ENCODE results near the gene SLC18B1.
"Not testable (repeated sequence)": the region's sequence is repeated elsewhere in the genome, so short reads cannot be mapped to it uniquely, and the experiment has no call there.

The SLC18B1 gene

DNA sequence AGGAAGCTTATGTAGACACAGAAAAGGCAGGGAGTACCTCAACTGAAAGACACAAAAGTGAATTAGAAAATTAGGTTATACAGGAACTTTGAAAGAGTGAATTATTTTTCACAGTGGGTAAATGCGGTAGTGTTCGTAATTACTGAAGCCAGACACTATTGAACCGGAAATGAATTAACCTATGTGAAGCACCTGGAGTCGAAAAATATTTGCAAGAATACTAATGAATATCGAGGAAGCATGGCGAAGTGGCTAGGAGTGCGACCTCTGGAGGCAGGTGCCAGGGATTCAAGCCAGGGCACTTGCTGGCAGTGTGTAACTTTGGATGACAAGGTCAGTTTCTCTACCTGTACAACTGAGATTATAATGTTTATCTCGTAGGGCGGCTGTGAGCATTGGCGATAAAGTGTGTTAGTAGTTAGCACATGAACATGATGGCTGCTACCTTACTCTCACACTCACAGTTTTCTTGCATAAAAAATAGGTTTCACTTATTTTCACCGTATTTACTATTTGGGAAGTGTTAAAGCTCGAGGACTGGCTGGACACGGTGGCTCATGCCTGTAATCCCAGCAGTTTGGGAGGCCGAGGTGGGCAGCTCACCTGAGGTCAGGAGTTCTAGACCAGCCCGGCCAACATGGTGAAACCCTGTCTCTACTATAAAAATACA lies 567 bp upstream of the SLC18B1 start:
- DNase-seq: peak; percentile 71

DNA sequence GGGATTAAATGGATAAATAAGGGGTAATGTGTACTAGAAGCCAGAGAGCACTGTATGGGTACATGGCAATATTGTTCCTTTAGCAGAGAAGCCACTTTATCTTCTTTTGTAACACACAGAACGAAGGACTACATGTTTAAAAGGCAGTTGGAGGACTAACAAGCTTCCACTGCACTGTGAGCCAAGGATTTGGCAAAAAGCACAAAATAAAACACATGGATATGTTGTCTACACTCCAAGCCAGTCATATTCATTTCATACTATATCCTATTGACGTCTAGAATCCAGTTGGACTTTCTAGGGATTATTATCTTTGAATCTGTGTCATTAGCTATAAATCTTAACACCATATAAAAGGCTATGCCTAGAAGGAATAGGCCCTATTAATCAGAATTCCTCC lies 3.0 kb downstream of the SLC18B1 start:
- DNase-seq: no peak

GRCh38 chr6:132792510-132792909 lies 5.9 kb downstream of the SLC18B1 start:
- DNase-seq: no peak

DNA sequence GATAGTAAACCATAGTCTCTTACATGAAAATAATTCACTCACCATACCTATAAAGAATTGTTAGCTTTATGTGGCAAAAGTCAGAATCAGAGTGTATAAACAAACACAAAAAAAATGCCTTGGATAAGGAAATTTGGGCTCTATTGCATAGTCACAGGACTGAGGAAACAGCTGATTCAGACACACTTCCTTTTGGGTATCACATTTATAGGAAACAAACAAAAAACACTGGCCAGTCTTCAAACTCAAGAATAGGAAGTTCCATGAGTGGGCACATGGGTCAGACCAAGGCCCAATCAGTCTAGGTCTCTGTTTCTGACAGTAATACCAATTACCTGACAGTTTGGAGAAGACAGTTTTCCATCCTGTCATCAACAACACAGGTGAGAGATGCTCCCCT lies 8.0 kb downstream of the SLC18B1 start:
- no peak for DNase-seq

DNA sequence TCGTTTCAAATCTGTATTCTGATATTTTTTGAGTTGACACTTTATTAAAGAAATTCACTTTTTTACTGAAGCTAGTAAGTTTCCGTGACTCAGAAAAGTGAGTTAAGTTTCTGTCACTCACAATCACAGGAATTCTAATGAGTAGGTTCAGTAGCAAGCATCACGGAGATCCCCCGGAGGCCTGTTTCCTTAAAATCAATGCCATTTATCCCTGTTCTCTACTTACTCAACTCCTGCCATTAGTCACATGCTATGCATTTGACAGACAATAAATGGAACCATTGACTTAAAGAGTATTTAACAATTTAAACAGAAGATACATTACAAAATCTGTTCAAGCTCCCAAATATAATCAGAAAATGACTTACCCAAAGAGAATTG lies 9.1 kb downstream of the SLC18B1 start:
- DNase-seq: no peak

- DNase-seq: no peak
These were observed 9.6 kb downstream of the SLC18B1 start for GRCh38 chr6:132788658-132789395.

DNA sequence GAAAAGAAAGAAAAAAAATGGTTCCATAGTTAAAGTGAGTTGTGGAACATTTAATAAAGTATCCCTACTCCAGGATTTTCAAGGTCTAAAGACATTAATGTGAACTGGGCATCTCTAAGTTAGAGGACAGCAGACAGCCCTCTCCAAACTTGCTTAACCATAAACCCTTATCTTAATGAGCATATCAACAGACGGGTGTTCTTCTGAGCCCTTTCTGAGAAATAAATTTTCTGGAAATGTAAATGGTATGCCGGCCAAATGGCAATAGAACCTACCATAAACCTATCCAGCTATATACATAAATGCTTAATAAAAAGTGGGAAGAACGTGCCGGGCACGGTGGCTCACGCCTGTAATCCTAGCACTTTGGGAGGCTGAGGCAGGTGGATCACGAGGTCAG lies 12.5 kb downstream of the SLC18B1 start:
- DNase-seq: no peak

DNA sequence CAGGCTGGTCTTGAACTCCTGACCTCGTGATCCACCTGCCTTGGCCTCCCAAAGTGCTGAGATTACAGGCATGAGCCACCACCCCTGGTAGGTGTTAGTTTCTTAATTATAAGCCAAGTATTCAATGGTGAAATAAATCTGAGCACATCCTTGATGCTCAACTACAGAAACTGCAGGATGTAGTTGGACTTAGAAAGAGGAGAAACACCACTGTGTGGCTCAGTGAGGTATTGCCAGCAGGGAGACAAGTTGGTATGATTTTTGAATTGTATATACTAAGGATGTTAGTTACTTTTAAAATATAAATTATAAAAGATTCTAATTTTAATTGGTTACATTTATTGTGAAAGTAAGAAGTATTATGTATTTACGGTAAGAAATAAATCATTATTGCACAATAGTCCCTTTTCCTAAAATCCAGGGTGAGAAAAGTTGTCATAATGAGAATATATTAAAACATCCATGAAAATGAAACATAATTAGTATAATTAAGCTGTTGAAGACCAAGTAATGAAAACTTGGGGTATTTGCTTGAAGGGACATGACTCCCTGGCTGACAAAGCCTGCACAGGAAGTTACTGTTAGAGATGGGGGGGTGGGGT lies 17.6 kb downstream of the SLC18B1 start:
- no peak for DNase-seq

GRCh38 chr6:132777881-132778280 lies 20.6 kb downstream of the SLC18B1 start:
- not testable (repeated sequence) for DNase-seq

- DNase-seq: peak; percentile 24
These were observed 30.4 kb downstream of the SLC18B1 start for GRCh38 chr6:132768051-132768517.

- no peak for DNase-seq
These were observed 32.9 kb downstream of the SLC18B1 start for GRCh38 chr6:132765560-132765959.

DNA sequence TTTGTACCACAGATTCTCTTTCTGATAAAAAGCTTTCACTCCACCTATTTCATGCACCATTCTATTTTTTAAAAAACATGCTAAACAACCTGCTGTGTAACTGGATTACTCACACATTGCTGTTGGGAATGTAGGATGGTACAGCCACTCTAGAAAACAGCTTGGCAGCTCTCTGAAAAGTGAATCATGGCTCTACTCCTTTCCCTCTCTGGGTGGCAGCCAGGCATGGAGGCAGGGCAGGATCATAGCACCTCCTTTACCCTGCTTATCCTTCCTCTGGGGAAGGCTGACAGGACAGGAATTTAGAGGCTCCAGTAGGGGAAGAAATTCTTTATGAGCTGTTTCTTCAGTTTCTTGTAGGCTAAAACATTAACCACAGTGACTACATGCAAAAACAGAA lies 34.1 kb downstream of the SLC18B1 start:
- DNase-seq: no peak

GRCh38 chr6:132763269-132763668 lies 35.2 kb downstream of the SLC18B1 start:
- no peak for DNase-seq

- DNase-seq: no peak
These were observed 38.2 kb downstream of the SLC18B1 start for GRCh38 chr6:132760256-132760655.

DNA sequence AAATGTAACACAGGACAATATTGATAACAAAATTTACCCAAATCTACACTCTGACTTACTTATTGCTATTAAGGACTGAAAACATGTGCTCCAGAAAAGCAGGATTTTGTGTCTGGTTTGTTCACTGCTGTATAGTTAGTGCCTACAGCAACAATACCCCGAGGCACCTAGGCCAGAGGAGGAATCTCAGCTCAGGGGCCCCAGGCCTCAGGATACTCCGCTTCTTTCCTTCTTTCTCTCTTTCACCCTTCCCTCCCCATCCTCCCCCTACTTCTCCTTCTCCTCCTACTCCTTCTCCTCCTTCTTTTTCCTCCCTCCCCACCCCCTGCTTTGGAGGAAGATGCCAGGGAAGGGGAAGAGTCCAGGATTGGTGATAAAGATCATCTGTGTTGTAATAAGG lies 39.7 kb downstream of the SLC18B1 start:
- no peak for DNase-seq

DNA sequence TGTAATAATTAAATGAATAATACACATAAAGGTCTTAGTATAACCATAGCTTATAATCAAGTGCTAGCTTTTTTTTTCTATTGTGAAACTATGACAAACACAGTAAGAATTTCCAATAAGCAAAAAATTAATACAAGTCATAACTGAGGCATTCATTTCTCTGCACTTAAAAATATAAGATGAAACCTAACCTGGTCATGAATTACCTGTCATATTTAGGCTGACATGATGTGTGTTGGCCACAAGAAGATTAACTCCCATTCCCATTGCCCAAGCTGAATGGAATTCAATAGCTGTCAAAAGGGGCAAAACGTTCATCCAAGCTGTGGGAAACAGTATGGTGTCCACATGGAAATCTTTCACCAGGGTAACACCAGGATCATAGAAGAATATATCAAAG lies 46.2 kb downstream of the SLC18B1 start:
- DNase-seq: no peak

GRCh38 chr6:132751828-132752227 lies 46.6 kb downstream of the SLC18B1 start:
- DNase-seq: no peak

- DNase-seq: no peak
These were observed 47.1 kb downstream of the SLC18B1 start for GRCh38 chr6:132751306-132751705.

DNA sequence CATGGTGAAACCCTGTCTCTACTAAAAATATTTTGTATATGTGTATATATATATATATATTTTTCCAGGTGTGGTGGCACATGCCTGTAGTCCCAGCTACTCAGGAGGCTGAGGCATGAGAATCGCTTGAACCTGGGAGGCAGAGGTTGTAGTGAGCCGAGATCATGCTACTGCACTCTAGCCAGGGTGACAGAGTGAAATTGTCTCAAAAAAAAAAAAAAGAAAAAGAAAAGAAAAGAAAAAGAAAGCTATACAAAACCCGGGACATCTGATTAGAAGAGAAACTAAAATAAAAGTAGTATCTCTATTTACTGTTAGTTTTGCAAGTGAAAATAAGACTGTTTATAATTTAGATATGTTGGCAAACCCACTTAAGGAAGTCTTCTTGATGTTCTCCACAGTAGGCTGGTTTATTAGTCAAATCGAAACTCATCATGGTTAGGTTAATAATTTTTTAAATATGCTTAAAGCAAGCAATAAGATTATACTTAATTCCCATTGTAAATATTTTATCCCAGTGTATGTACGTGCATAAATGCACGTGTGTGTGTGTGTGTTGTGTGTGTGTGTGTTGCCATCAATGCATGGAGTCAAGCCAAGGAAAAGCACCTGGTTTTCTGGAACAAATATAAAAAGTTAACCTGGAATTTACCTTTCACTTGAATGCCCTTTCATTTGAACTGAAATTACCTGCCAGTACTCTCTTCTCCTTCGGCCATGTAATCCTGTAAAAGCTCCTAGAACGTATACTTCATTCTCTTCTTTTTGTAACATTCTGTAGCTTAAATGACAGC lies 47.8 kb downstream of the SLC18B1 start:
- no peak for DNase-seq

DNA sequence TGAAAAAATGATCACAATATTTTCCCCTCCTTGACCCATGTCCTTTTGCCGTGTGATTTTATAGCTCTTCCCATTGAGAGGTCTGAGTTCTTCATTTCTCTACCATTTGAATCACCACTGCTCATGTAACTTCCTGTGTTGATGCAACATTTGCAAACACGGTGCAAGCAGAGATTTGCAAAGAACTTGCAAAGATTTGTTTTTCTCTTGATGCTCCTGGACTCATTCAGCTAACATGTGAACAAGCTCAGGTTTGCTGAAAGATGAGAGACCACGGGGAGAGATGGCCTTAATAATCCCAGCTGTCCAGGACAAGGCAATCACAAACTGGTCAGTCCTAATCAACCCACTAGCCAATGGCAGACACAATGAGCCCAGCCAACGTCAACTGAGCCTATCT lies 49.3 kb downstream of the SLC18B1 start:
- DNase-seq: no peak

- no peak for DNase-seq
These were observed 50.0 kb downstream of the SLC18B1 start for GRCh38 chr6:132748446-132748845.

DNA sequence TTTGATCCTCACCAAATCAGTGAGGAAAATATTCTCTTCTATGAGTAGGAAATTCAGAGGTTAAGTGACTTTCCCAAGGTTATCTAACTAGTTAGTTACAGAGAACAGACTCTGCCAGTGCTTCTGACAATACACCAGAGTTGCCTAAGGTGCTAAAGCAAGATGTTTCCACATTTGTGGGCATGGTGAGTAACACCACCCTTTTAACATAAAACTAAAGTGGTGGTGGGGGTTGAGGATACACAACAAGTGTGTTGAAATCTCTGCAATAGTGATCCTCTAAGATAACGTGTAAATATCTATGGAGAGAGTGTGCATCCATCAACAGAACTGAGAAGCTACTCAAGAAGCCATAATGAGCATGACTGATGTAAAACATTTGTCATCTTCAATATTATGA lies 52.4 kb downstream of the SLC18B1 start:
- no peak for DNase-seq

GRCh38 chr6:132742495-132742894 lies 55.9 kb downstream of the SLC18B1 start:
- no peak for DNase-seq

All from femur (tissue), 1 donor.